ENCODE data around the gene ALOX5AP.

GRCh38 chr13:30743319-30744055 is 8.1 kb downstream of the ALOX5AP start:
- TF ChIP-seq CTCF (IDR thresholded peaks at IDR 0.05; ENCODE audit: insufficient read depth, low read depth, low read length) (peak; percentile 3), EZH2 (IDR thresholded peaks at IDR 0.05; ENCODE audit: insufficient read depth, low read length) (no peak)

All from astrocyte (in vitro differentiated cells and primary cell).